Measurements from ENCODE around the gene NFATC1.
"Not testable (repeated sequence)": the region's sequence is repeated elsewhere in the genome, so short reads cannot be mapped to it uniquely, and the experiment has no call there.

The NFATC1 gene

GRCh38 chr18:79490626-79491041, 94.9 kb downstream of the NFATC1 start:
- DNase-seq (ENCODE audit: low read depth): no peak

- DNase-seq (ENCODE audit: low read depth): no peak
Measured at GRCh38 chr18:79491081-79491551, 95.4 kb downstream of the NFATC1 start.

- no peak for DNase-seq (ENCODE audit: low read depth)
Measured at GRCh38 chr18:79493211-79493800, 97.6 kb downstream of the NFATC1 start.

- no peak for DNase-seq (ENCODE audit: low read depth)
Measured at GRCh38 chr18:79493801-79494211, 98.1 kb downstream of the NFATC1 start.

- no peak for DNase-seq (ENCODE audit: low read depth)
Measured at GRCh38 chr18:79494936-79495335, 99.2 kb downstream of the NFATC1 start.

- no peak for DNase-seq (ENCODE audit: low read depth)
Measured at GRCh38 chr18:79495591-79496071, 99.9 kb downstream of the NFATC1 start.

- DNase-seq (ENCODE audit: low read depth): no peak
Measured at GRCh38 chr18:79496237-79496977, 100.7 kb downstream of the NFATC1 start.

GRCh38 chr18:79496978-79497637, 101.4 kb downstream of the NFATC1 start:
- no peak for DNase-seq (ENCODE audit: low read depth)

- no peak for DNase-seq (ENCODE audit: low read depth)
Measured at GRCh38 chr18:79497638-79498081, 101.9 kb downstream of the NFATC1 start.

GRCh38 chr18:79498662-79499061, 102.9 kb downstream of the NFATC1 start:
- no peak for DNase-seq (ENCODE audit: low read depth)

- DNase-seq (ENCODE audit: low read depth): no peak
Measured at GRCh38 chr18:79501006-79501405, 105.3 kb downstream of the NFATC1 start.

GRCh38 chr18:79502782-79503181, 107.1 kb downstream of the NFATC1 start:
- DNase-seq (ENCODE audit: low read depth): no peak

- DNase-seq (ENCODE audit: low read depth): no peak
Measured at GRCh38 chr18:79503406-79503805, 107.7 kb downstream of the NFATC1 start.

GRCh38 chr18:79504034-79504433, 108.3 kb downstream of the NFATC1 start:
- no peak for DNase-seq (ENCODE audit: low read depth)

GRCh38 chr18:79504495-79504894, 108.8 kb downstream of the NFATC1 start:
- not testable (repeated sequence) for DNase-seq (ENCODE audit: low read depth)

- not testable (repeated sequence) for DNase-seq (ENCODE audit: low read depth)
Measured at GRCh38 chr18:79505465-79505864, 109.7 kb downstream of the NFATC1 start.

- DNase-seq (ENCODE audit: low read depth): no peak
Measured at GRCh38 chr18:79506191-79507075, 110.7 kb downstream of the NFATC1 start.

- no peak for DNase-seq (ENCODE audit: low read depth)
Measured at GRCh38 chr18:79507076-79507545, 111.4 kb downstream of the NFATC1 start.

- no peak for DNase-seq (ENCODE audit: low read depth)
Measured at GRCh38 chr18:79507546-79508480, 112.1 kb downstream of the NFATC1 start.
